Caco-2 (cell line): ENCODE data around the gene ZFR2. TPM values are rescaled to one million over a fixed set of nuclear protein-coding genes. Genes with fewer than 3 reads are reported as not detected.
"Not testable (repeated sequence)": the region's sequence is repeated elsewhere in the genome, so short reads cannot be mapped to it uniquely, and the experiment has no call there.

ENCODE experiments used
- BruUV-seq: library from RNA; stranded (reverse); fragments of 400-500 nt; replicated peaks from 2 replicates; lab custom pipeline; 2021; lab: Mats Ljungman, UMichigan
- CTCF ChIA-PET: fragments of 300-600 bp; sonication (Branson Sonifier 250); formaldehyde crosslinking; loops from one replicate; lab custom pipeline; 2022; ENCODE audit warnings: antibody characterized with exemption; lab: Charles Lee
- POLR2A ChIA-PET: fragments of 300-600 bp; sonication (Branson Sonifier 250); formaldehyde crosslinking; loops from one replicate; lab custom pipeline; 2022; ENCODE audit warnings: antibody characterized with exemption; lab: Charles Lee
- DNase-seq, 2 experiments: peaks; one replicate each; pipeline versions ENCODE4 v3.0.0 to v3.0.0-alpha.2; 2020 to 2022
- H3K27me3 ChIP-seq: replicated peaks from 2 replicates; pipeline ENCODE4 v1.6.0; 2011; ENCODE audit warnings: low read length; ENCODE audit not compliant: control insufficient read depth, insufficient read depth
- H3K36me3 ChIP-seq: 2 replicates; pipeline ENCODE4 v1.5.1; 2011; ENCODE audit warnings: low read length; ENCODE audit not compliant: control insufficient read depth, insufficient read depth
- H3K4me1 ChIP-seq: fragments of 250-450 bp; sonication (Bioruptor Pico); 2 replicates; pipeline ENCODE4 v1.5.1; 2020; ENCODE audit warnings: mild to moderate bottlenecking
- H3K4me3 ChIP-seq: 2 replicates; pipeline ENCODE4 v1.5.1; 2011; ENCODE audit warnings: low read depth, mild to moderate bottlenecking, control low read depth, low read length
- H3K9me3 ChIP-seq: fragments of 250-450 bp; sonication (Bioruptor Pico); 2 replicates; pipeline ENCODE4 v1.5.1; 2020; ENCODE audit warnings: mild to moderate bottlenecking, moderate library complexity
- H3K27ac Mint-ChIP-seq: one replicate; pipeline ENCODE4 v1.8.0; 2022; ENCODE audit warnings: mixed read lengths; ENCODE audit not compliant: unreplicated experiment
- H3K27me3 Mint-ChIP-seq: one replicate; pipeline ENCODE4 v1.8.0; 2022; ENCODE audit warnings: mixed read lengths; ENCODE audit not compliant: insufficient read depth, unreplicated experiment
- H3K36me3 Mint-ChIP-seq: one replicate; pipeline ENCODE4 v1.8.0; 2022; ENCODE audit warnings: mild to moderate bottlenecking, mixed read lengths; ENCODE audit not compliant: insufficient read depth, unreplicated experiment
- H3K4me1 Mint-ChIP-seq: one replicate; pipeline ENCODE4 v1.8.0; 2022; ENCODE audit warnings: low read depth, mixed read lengths; ENCODE audit not compliant: unreplicated experiment
- H3K4me3 Mint-ChIP-seq: one replicate; pipeline ENCODE4 v1.8.0; 2022; ENCODE audit warnings: mild to moderate bottlenecking, moderate library complexity, mixed read lengths; ENCODE audit not compliant: unreplicated experiment
- H3K9me3 Mint-ChIP-seq: one replicate; pipeline ENCODE4 v1.8.0; 2022; ENCODE audit warnings: mixed read lengths; ENCODE audit not compliant: unreplicated experiment
- intact Hi-C: fragments of 100-400 bp; cut with micrococcal nuclease; formaldehyde crosslinking; loops from one replicate; pipeline ENCODE4 v1.10.0; 2022; ENCODE audit not compliant: unreplicated experiment
- total RNA-seq: library from RNA; stranded (reverse); gene quantifications from 2 replicates; pipeline ENCODE4 v1.2.3, GENCODE V29; 2022

Gene ZFR2
- total RNA-seq, 1 experiment from 2014 or later, result not detected

- H3K27ac Mint-ChIP-seq, POLR2A ChIA-PET, H3K36me3 ChIP-seq, H3K27me3 ChIP-seq, DNase-seq, BruUV-seq, H3K4me1 ChIP-seq, H3K27me3 Mint-ChIP-seq, H3K4me1 Mint-ChIP-seq, H3K9me3 Mint-ChIP-seq, H3K4me3 Mint-ChIP-seq, H3K9me3 ChIP-seq, intact Hi-C loops, H3K4me3 ChIP-seq, CTCF ChIA-PET: not testable (repeated sequence)
- H3K36me3 Mint-ChIP-seq, result peaks cover 31% of the 10 kb centered on the region
Measured at GRCh38 chr19:3757705-3758104, 111.1 kb downstream of the ZFR2 start.

Other genes with a start within 250 kb of the ZFR2 start
- 32.2 and 33.9 TPM in 2 replicates for gene CACTIN, start 242.2 kb downstream of the ZFR2 start, total RNA-seq
- 24.5 and 27.0 TPM in 2 replicates for gene PIP5K1C, start 168.6 kb downstream of the ZFR2 start, total RNA-seq
- gene TJP3, start 160.7 kb downstream of the ZFR2 start, total RNA-seq, result 79.3 and 83.6 TPM in 2 replicates
- 22.1 and 23.5 TPM in 2 replicates for gene APBA3, start 107.3 kb downstream of the ZFR2 start, total RNA-seq
- 46.4 and 54.5 TPM in 2 replicates for gene MRPL54, start 106.4 kb downstream of the ZFR2 start, total RNA-seq
- gene RAX2, start 96.8 kb downstream of the ZFR2 start, total RNA-seq, result not detected in 2 replicates
- 0.29 and 0.72 TPM in 2 replicates for gene MATK, start 82.7 kb downstream of the ZFR2 start, total RNA-seq
- gene ATCAY, start 11.6 kb upstream of the ZFR2 start, total RNA-seq, result not detected in 2 replicates
- gene NMRK2, start 64.0 kb upstream of the ZFR2 start, total RNA-seq, result not detected in 2 replicates
- 58.6 and 66.4 TPM in 2 replicates for gene DAPK3, start 102.1 kb upstream of the ZFR2 start, total RNA-seq
- 2,154 and 2,157 TPM in 2 replicates for gene EEF2, start 116.4 kb upstream of the ZFR2 start, total RNA-seq
- 43.3 and 45.7 TPM in 2 replicates for gene PIAS4, start 138.7 kb upstream of the ZFR2 start, total RNA-seq
- 11.9 and 14.7 TPM in 2 replicates for gene ZBTB7A, start 197.9 kb upstream of the ZFR2 start, total RNA-seq